Eye (tissue), 1 donor: ENCODE measurements around the gene RERG.

Experiments used
- DNase-seq: peaks from one replicate; pipeline ENCODE4 v3.0.0-alpha.2; 2015

Gene RERG

DNA sequence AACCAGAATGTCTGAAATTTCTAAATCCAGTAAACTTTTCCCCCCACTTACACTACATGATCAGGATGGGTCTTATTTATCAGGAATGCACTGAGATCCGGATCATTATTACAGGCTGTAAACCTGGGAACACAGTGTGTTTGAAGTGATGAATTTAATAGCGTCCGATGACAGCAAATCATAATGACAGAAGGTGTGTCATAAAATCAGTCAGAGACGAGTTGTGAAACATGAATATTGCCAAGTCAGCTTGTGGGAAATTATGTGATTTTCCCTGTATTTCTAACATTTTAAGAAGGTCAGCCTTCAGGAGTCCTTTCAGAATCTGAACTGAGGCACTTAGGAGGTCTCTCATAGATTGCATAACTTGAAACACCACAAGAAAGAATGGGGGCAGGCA, 36.7 kb downstream of the RERG start:
- DNase-seq = no peak

DNA sequence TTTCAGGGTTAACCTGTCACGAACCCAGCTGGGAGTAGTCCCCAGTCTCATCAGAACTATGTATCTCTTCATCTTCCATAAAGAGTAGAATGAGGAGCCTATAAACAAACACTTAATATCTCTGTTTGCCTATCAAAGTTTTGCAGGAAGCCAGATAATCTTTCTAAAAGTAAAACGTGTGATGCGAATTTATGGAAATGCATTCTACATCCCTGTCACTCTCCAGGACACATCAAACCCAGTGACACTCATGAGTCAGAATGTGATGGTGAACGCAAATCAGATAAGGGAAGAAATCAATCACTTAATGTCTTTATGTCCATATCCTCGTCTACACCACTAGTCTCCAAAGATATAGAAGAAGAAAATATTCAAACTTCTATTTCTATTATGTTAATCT, 37.4 kb downstream of the RERG start:
- DNase-seq = no peak

DNA sequence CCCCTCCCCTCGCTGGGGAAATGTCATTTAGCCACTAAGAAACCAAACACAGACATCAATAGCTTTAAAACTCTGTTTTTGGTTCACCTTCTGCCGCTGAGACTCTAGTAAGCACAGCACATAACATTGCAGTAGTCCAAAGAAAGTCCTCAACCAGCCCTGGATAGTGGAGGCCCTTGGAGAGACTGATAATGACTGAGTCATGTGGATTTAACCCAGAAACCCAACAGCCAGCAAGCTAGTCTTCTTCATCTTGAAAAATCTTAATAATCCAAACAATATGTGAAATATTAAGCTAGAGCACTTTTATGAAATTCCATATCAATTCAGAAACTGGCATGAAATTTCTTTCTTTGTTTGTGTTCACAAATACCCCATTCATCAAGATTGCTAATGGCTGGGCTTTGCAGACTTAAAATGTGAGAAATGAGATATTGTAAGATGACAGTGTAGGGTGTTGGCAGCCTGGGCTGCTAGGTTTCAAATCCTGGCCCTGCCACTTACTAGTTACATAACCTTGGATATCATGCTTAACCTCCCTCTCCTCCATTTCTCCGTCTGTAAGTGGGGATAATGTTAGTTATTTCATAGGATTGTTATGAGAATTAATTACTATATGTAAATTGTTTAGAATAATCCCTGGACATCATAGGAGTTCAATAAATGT, 40.1 kb downstream of the RERG start:
- DNase-seq = no peak

DNA sequence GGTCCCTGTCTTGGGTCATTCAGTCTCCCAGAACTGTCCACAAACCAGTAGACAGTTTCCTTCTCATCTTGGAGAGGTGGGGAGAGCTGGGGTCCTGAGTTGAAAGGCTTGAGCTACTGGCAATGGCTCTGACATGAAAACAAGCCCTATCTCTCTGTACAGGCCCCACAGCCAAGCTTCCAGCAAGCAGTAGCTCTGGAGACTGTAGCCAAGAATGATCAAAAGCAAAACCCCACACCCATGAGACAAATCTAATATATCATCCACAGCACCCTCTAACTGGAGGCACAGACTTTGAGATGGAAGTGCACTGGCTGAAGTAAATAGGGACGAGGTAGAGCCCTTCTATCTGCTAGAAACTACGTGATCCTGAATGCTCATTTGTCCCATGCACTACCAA, 40.9 kb downstream of the RERG start:
- no peak for DNase-seq

DNA sequence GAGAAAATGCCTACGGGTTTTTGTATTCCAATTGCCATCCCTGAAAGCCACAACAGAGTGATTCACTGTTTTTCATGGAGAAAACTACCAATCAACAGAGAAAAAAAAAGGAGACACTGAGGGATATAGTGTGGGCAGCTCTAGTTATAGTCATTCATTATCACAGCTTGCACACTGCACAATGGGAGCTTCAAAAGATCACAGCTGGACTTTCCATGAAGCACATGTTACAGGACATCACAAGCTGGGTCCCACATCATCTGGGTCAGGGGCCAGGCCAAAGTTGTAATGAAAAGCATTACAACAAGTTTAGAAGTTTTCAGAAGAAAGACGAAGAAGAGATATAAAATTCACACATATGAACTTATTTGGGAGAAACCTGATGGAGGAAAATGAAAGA, 41.5 kb downstream of the RERG start:
- no peak for DNase-seq

DNA sequence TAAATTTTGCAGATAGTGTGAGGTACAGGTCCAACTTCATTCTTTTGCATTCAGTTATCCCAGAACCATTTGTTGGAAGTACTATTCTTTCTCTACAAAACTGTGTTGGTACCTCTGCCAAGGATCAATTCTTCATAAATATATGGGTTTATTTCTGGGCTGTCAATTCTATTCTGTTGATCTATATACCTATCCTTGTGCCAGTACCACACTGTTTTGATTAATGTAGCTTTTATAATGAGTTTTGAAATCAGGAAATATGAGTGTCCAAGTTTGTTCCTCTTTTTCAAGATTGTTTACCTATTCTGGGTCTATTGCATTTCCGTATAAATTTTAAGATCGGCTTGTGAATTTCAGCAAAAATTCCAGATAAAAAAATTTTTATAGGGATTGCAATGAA, 48.1 kb downstream of the RERG start:
- DNase-seq = no peak

DNA sequence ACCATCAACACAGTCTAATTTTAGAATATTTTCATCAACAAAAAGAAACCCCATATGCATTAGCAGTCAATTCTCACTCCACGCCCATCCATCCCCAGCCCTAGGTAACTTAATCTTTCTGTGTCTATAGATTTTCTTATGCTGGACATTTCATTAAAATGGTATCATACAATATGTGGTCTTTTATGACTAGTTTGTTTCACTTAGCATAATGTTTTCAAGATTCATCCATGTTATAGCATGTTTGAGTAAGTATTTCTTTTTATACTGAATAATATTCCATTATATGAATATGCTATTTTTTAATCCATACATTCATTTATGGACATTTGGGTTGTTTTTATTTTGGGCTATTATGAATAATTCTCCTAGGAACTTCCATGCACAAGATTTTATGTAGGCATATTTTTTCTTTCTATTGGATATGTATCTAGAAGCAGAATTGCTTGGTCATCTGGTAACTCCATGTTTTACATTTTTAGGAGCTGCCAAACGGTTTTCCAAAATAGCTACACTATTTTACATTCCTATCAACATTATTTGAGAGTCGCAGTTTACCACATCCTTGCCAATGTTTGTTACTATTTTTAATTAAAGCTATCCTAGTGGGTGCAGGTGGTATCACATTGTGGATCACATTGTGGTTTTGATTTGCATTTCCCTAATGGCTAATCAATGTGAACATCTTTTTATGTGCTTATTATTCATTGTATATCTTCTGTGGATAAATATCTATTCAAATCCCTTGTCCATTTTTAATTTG, 49.0 kb downstream of the RERG start:
- DNase-seq = no peak

DNA sequence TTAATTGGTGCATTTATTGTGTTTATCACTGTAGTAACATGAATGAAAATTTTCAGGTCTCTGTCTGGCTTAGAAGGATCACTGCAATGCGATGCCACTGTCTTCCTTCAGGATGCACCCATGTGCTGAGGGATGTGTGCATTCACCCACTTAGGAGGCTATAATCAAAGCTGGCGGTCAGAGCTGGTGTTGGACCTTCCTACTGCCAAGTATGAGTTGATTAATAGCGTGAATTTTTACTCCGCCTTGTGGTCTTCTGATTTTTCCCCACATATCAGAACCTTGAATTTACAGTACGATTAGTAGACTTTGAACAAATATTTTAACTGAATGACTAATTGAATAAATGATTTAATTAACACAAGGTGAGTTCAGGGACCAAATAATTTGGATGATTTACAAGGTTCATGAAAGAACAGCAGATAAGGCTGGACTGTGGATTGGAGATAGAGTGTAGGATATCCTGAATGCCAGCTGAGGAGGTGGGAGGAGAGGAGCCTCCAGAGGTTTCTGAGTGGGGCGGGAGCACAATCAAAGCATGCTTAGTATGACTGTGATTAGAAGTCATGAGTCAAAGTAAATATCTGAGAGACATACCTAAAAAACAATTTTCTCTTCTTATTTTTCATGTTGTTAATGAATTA, 50.1 kb downstream of the RERG start:
- DNase-seq = no peak

DNA sequence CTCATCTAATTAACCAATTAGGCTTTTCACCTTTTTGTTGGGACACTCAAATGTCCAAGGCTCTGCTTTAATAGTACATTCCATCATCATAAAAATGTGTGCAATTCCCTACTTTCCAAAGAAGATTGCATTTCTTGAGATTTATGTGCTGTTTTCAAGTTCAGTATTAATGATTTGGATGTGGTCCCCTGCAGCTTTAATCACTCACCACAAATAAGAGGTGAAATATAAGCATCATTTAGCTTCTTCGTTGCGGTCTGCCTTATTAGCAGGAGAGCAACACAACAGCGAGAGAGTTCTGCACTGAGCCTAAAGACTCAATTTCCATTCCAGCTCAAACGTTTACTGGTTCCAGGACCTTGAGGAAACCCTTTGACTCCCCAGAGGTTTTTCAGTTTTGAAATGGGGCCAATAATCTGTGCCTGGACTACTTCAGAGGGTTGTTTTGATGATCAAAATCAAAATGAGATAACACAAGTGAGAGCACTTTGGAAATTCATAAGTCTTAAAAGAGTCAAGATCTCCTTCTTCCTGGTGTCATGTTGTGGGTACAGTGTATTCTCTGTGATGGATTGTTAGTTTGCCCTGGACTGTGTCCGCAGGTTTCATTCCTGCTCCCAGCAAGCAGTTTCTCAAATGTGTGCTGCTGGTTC, 53.1 kb downstream of the RERG start:
- no peak for DNase-seq

DNA sequence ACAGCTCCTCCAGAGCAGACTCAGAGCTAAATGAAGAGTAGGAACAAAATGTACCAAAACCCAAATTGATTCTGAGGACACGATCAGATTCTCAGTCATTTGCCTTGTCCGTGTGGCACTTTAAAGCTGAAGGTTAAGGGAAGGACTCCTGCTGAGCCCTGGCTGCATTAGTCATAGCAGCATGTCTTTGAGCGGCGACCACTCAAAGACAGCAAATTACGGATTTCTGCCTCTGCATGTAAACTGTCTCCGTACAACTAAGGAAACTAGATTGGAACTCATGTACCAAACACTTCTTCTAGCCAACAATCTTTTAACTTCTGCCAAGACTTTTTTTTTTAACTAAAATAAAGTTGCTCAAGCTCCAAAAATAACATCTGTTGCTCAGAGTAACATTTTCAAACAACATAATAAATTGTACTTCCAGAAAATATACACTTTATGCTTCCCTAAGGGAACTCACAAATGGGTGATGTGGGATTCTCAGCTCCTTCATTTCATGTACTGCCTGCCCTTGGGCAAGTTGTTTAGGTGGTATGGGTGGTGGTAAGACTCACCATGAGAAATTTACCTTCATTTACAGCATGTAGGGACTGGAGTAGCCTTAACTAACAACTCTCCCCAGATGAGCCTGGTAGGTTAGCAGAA, 56.1 kb downstream of the RERG start:
- DNase-seq = peak; percentile 35

DNA sequence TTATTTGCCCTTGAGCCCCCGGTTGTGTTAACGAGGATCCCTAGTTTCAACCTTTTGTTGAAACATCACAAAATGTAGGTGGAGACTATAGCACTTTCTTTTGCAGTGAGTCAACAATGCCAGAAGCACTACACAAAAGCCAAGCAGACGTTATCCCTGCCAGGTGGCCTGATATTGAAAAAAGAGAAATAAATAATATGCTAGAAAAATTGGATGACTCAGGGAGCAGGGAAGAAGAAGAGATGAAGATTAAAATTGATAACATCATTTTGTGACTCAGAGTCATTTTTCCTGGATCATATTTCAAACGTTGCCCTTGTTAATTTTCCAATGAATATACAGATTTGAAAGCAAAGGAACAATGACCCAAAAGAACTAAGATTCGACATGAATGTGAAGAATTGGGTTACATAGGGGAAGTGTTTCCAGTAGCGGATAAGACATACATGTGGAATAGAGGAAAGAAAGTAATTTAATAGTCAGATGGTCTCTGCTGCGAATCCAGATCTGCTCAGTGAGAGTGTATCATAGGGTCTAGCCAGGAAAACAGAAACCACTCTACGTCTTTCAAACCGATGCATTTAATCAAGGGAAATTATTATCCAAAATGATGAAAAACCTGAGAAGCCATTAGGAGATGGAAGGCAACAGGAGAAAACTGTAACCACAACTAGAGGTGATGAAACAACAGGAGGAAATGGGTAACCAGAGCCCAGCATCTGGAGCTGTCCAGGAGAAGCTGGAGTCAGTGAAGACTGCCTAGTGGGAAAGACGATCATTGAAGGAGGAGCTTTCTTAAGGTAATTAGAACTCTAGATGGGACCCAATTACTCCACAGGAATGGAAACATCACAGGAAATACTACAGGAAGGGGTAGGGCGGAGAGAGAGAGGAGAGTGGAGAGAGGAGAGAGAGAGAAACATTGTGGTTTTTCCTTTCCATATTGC, 57.9 kb downstream of the RERG start:
- no peak for DNase-seq

DNA sequence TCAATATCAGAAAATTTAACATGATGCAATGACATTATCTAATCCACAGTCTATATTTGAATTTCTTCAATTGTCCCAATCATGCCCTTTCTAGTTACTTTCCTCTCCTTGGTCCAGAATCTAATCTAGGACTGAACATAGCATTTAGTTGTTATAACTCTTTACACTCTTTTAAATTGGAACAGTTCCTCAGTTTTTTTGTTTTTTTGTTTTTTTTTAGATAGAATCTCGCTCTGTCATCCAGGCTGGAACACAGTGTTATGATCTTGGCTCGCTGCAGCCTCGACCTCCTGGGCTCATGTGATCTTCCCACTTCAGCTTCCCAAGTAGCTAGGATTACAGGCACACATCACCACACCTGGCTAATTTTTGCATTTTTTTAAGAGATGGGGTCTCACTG, 63.1 kb downstream of the RERG start:
- DNase-seq = no peak

DNA sequence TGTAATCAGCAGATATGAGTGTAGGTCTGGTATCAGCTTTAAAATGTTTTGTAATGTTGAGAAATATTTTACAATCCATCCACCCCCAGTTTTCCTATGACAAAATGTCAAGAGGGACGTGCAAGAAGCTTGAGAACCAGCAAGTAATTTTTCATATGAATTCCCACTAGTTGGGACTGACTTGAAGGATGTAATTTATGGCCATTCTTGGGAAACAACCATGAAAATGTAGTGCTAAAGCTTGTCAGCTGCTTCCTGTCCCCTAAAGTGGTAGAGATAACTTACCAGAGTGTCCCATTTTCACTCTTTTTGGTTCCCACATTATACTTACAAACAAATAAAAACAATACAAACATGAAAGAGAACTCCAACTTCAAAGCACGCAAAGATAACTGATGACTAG, 63.9 kb downstream of the RERG start:
- no peak for DNase-seq

DNA sequence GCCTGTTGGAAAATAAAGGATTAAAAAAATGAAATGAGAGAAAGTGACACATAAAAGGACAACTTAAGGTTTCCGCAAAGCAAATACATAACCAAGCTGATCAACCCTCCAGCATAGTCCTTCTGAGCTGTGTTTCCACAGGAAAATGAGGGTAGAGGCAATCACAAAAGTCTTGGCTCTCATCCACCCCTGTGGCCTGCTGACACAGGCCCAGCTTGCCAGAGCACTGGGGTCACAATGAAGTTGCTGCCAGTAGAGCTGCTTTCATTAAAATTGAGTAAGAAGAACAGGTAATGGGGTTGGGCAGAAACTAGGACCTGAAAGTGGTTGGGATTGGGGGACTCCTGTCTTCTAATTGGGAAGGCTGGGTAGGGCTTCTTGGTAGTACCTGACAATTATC, 65.9 kb downstream of the RERG start:
- no peak for DNase-seq

DNA sequence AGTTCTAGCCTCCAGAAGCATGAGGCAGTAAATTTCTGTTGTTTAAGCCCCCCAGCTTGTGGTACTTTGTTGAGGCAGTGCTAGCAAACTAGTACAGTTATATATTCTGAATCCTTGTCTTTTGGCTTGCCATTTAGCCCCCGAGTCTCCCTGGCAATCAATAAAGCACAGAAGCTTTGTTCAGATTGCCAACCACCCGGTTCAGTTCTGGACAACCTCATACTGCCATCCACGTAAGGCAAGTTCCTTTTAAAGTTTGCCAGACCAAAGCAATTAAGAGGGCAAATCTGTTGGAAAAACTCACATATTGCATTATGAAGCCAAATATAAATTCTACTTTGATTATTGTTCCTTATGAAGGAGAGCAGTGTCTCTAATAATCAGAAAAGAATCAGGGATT, 67.1 kb downstream of the RERG start:
- DNase-seq = no peak

DNA sequence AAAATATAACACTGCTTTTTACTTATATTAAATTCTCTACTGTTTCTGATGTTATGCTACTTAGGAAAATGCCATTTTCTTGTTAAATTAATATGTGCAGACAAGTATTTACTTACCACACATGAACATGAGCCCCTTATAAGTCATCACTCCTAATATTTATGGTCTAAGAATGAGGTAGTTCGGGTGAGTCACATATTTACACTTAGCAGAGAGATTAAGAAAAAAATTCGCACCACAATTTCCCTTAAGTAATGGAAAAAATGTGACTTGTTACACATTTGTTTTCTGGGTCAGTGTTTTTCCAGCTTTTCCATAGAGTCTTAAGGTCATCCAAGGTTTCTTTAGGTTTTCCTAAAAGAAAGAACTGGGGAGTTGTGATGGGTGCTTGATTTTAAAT, 68.3 kb downstream of the RERG start:
- peak; percentile 31 for DNase-seq

DNA sequence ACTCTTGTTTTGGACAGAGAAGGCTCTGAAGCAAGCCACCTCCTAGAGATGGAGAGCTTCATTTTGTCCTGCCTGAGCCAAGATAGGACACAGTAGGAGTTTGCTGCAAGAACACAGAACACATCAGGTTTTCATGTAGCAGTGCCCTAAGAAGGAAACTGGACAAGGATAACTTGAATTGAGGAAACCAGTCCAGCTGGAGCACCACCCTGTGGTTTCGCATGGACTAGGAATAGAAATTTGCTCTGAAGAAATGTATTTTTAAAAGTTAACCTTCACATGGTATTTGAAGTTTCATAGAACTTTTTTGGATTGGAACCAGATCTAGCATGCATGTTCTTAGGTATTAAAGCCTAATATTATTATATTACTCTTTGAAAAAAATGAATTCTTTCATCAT, 68.8 kb downstream of the RERG start:
- no peak for DNase-seq

DNA sequence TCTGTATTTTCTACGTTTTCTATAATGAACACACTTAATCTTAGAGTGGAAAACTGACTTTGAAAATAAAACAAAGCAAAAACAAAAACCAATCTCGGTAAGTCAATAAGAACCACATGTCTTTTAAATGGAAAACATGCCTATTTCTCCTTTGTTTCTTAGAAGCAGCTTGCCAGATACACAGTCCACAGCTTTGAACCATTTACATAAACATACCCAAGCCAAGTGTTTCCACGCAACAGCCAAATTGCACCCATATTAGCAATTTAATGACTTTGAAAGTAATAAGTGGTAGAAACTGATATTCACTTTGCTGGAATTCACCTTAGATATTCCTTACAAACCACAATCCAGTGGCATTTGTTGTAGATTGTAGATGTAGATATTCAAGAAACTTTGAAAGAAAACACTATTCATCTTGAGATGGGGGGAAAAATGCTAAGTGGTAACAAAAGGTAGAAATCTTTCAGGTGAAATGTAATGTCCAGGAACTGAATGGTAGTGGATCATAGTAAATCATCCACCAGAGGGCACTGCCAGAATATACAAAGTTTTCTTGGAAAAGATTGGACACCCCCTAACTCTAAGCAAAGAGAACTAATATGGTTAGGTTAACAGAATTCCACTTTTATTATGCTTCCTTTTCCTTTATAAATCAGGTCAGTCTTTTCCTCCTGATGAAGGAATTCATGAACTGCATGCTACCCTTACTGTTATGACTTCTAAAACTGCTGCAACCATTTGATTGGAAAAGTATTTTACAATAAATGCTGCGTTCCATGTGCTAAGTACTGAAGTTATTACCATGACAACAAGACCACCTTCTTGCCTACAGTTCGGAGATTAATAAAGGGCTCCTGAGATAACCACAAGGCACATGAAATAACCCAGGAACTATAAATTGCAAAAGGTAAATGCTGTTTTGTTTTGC, 69.8 kb downstream of the RERG start:
- DNase-seq = peak; percentile 62

DNA sequence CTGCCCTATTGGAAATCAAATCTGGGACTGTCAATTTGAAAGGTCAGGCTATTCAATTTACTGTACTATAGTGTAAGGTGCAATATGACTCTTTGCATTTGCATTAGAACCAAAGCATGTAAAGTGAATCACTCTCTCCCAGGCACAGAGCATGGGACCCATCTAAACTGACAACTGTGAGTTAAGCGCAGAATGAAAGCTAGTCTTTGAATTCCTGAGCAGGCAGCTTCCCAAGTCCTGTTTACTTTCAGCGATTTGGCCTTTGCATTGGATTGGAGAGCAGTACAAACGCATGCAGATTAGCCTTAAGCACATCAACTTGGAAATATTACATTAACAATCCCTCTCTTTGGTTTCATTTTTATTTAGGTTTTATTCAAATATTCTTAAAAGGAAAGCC, 74.6 kb downstream of the RERG start:
- no peak for DNase-seq

DNA sequence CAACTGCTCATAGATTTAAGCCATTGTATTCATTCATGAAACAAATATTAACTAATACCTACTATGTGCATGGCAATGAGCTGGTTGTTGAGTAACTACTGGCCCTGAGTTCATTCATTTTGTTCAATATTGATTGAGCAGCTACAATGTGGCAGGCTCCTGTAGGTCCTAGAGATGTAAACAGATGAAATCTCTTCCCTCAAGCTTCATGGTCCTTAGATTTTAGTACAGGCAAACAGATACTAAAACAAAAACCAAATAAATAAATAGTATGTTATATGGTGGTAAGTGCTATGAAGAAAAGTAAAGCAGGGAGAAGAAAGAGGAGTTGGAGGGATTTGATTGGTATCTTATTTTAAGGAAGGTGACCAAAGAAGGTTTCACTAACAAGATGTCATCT, 77.8 kb downstream of the RERG start:
- no peak for DNase-seq

DNA sequence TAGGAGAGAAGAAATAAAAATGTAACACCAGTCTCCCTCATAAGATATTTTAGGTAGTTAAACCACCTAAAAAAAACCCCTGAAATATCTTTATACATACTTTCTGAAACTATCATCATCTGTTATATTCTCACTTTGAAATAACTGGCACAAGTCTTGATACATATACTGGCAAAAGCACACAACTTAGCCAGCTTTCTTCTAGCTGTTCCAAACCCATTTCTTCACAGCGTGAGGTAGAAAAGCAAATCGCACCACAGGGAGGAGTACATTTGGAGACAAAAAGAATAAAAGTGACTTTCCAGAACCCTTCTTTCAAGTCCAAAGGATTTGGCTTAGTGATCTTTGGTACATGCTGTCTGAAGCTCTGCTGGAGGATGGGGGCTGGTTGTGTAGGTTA, 78.5 kb downstream of the RERG start:
- DNase-seq = no peak
